Mesothelial cell of epicardium (in vitro differentiated cells): Measurements from ENCODE around the gene DVL1. TPM values are rescaled to one million over a fixed set of nuclear protein-coding genes. Genes with fewer than 3 reads are reported as not detected.
"Not testable (repeated sequence)": the region's sequence is repeated elsewhere in the genome, so short reads cannot be mapped to it uniquely, and the experiment has no call there.

Experiments
- DNase-seq, 2 experiments: peaks; one replicate each; pipeline ENCODE4 v3.0.0; 2021; ENCODE audit warnings: low spot score in 2 of 2; ENCODE audit not compliant: unreplicated experiment in 2 of 2
- H3K27ac Mint-ChIP-seq: 2 replicates; pipeline ENCODE4 v1.8.0; 2021; ENCODE audit warnings: mixed read lengths
- H3K27me3 Mint-ChIP-seq: 2 replicates; pipeline ENCODE4 v1.8.0; 2021; ENCODE audit warnings: low read depth, mixed read lengths
- H3K36me3 Mint-ChIP-seq: 2 replicates; pipeline ENCODE4 v1.8.0; 2021; ENCODE audit warnings: mixed read lengths
- H3K4me1 Mint-ChIP-seq: 2 replicates; pipeline ENCODE4 v1.8.0; 2021; ENCODE audit warnings: mixed read lengths
- H3K4me3 Mint-ChIP-seq: 2 replicates; pipeline ENCODE4 v1.8.0; 2021; ENCODE audit warnings: mild to moderate bottlenecking, moderate library complexity, mixed read lengths
- H3K9me3 Mint-ChIP-seq: 2 replicates; pipeline ENCODE4 v1.8.0; 2021; ENCODE audit warnings: mixed read lengths
- total RNA-seq: library from RNA; stranded (reverse); gene quantifications from 3 replicates; pipeline ENCODE4 v1.2.1, GENCODE V29; 2021
- TF ChIP-seq, protein P1 (sequence below): fragments of 200-600 bp; sonication (generic); IDR thresholded peaks from one replicate; pipeline ENCODE4 v1.5.0; 2021; ENCODE audit warnings: antibody characterized with exemption; ENCODE audit not compliant: unreplicated experiment

DVL1 gene
- total RNA-seq, 1 donor from 2014 or later = 54.5 TPM

- no peak overlapping the region for H3K4me3 Mint-ChIP-seq
- H3K4me1 Mint-ChIP-seq = no peaks in the 10 kb centered on the region
- no peak for DNase-seq
- no peak overlapping the region for H3K27ac Mint-ChIP-seq
- no peaks in the 10 kb centered on the region for H3K9me3 Mint-ChIP-seq
- H3K27me3 Mint-ChIP-seq = no peaks in the 10 kb centered on the region
- peaks cover 52% of the 10 kb centered on the region for H3K36me3 Mint-ChIP-seq
- TF ChIP-seq, protein P1, sequence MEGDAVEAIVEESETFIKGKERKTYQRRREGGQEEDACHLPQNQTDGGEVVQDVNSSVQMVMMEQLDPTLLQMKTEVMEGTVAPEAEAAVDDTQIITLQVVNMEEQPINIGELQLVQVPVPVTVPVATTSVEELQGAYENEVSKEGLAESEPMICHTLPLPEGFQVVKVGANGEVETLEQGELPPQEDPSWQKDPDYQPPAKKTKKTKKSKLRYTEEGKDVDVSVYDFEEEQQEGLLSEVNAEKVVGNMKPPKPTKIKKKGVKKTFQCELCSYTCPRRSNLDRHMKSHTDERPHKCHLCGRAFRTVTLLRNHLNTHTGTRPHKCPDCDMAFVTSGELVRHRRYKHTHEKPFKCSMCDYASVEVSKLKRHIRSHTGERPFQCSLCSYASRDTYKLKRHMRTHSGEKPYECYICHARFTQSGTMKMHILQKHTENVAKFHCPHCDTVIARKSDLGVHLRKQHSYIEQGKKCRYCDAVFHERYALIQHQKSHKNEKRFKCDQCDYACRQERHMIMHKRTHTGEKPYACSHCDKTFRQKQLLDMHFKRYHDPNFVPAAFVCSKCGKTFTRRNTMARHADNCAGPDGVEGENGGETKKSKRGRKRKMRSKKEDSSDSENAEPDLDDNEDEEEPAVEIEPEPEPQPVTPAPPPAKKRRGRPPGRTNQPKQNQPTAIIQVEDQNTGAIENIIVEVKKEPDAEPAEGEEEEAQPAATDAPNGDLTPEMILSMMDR = no peak
Measured at GRCh38 chr1:1387098-1388077, 38.2 kb upstream of the DVL1 start.

DNA sequence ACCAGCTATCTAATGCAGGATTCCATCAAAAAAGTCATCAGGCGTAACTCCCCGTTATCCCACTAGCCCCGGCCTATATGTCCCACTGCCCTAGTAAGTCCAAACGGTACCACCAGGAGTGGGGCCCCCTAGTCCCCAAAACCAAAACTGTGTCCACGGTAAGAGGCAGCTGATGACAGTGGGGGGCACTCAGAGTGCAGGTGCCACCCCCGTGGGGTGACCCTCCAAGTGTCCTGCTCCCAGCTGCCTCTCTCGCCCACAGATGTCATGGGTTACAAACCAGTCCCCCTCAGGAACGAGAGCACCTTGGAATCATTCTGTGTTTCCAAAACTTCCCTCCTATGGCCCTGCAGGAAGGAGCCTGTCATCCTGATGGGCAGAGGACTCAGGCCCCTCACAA, 36.7 kb upstream of the DVL1 start:
- H3K27ac Mint-ChIP-seq = no peak overlapping the region
- TF ChIP-seq, protein P1 = no peak
- peaks cover 40% of the 10 kb centered on the region for H3K36me3 Mint-ChIP-seq

GRCh38 chr1:1385339-1385738, 36.1 kb upstream of the DVL1 start:
- H3K4me3 Mint-ChIP-seq, H3K4me1 Mint-ChIP-seq, H3K27me3 Mint-ChIP-seq, DNase-seq, H3K27ac Mint-ChIP-seq, H3K9me3 Mint-ChIP-seq: not testable (repeated sequence)
- H3K36me3 Mint-ChIP-seq = peaks cover 34% of the 10 kb centered on the region

More for the DNA sequence above, 36.7 kb upstream of the DVL1 start:
- H3K4me1 Mint-ChIP-seq = no peaks in the 10 kb centered on the region
- no peak overlapping the region for H3K4me3 Mint-ChIP-seq
- H3K9me3 Mint-ChIP-seq = no peaks in the 10 kb centered on the region
- H3K27me3 Mint-ChIP-seq = no peaks in the 10 kb centered on the region
- DNase-seq = no peak

DNA sequence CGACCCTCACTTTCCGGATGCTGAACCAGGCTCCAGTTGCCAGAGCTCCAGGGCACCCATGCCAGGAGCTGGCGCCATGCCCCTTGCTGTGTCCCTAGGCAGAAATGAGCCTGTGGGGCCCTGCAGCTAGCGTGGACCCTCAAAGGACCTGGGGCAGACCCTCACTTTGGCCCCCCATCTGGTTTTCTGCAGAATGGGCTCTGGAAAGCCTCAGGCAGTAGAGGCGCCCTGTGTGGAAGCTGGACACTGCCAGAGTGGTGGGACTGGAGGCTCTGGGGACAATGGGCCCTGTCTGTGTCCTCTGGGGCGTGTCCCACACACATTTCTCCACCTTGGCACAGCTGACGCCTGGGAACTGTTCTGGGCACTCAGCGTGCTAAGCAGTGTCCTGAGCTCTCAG, 32.1 kb upstream of the DVL1 start:
- DNase-seq = no peak
- no peaks in the 10 kb centered on the region for H3K4me1 Mint-ChIP-seq
- H3K4me3 Mint-ChIP-seq = no peak overlapping the region
- H3K27me3 Mint-ChIP-seq = no peaks in the 10 kb centered on the region
- H3K36me3 Mint-ChIP-seq = peaks cover 11% of the 10 kb centered on the region
- H3K9me3 Mint-ChIP-seq = no peaks in the 10 kb centered on the region
- TF ChIP-seq, protein P1 = no peak
- no peak overlapping the region for H3K27ac Mint-ChIP-seq

DNA sequence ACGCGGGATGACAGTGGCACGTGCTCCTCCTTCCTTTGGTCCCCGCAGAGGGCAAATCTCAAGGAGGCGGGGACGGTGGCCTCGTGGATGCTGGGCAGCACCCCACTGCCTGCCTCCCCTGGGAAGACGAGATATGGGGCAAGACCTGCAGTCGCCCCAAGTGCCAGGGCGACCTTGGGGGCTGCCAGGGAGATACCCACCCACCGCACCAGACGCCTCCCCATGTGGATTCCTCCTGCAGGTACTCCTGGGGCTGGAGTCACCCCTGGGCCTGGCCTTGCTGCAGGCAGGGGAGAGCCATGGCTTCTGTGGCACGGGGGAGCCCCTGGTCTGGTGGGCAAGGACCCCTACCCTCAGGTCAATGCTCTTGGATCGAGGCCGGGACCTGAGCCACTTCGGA, 31.6 kb upstream of the DVL1 start:
- Mint-ChIP-seq H3K36me3 (peaks cover 6% of the 10 kb centered on the region), H3K4me1 (no peaks in the 10 kb centered on the region), H3K4me3 (no peak overlapping the region), H3K9me3 (no peaks in the 10 kb centered on the region), H3K27ac (no peak overlapping the region), H3K27me3 (no peaks in the 10 kb centered on the region)
- DNase-seq = no peak
- TF ChIP-seq, protein P1 = no peak

- Mint-ChIP-seq H3K4me3 (no peak overlapping the region), H3K27me3 (no peaks in the 10 kb centered on the region), H3K9me3 (no peaks in the 10 kb centered on the region), H3K27ac (no peak overlapping the region), H3K4me1 (peaks cover 12% of the 10 kb centered on the region), H3K36me3 (no peaks in the 10 kb centered on the region)
- no peak for DNase-seq
- TF ChIP-seq, protein P1 = no peak
Measured at GRCh38 chr1:1377540-1378205, 28.5 kb upstream of the DVL1 start.
